ENCODE data around the gene STK38. TPM values are rescaled to one million over a fixed set of nuclear protein-coding genes. Genes with fewer than 3 reads are reported as not detected.
A peak's percentile ranks its signal among the peaks of the same experiment; 100 is the strongest.

STK38 gene
- total RNA-seq, 2 donors from 2014 or later: 16.1 to 17.6 TPM

DNA sequence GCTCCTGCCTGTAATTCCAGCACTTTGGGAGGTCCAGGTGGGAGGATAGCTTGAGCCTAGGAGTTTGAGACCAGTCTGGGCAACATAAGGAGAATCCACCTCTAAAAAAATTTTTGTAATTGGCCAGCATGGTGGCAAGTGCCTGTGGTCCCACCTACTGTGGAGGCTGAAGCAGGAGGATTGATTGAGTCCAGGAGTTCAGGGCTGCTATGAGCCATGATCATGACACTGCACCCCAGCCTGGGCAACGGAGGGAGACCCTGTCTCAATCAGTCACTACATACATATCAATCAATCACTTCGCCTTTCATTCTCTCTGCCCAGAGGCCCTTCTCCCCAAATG is 1.1 kb upstream of the STK38 start:
- no peak overlapping the region for H3K27ac ChIP-seq
- H3K36me3 ChIP-seq: no peaks in the 10 kb centered on the region
- no peaks in the 10 kb centered on the region for H3K9me3 ChIP-seq
- H3K4me1 ChIP-seq: peaks cover 0 to 35% of the 10 kb centered on the region in 2 donors
- TF ChIP-seq, protein P1, sequence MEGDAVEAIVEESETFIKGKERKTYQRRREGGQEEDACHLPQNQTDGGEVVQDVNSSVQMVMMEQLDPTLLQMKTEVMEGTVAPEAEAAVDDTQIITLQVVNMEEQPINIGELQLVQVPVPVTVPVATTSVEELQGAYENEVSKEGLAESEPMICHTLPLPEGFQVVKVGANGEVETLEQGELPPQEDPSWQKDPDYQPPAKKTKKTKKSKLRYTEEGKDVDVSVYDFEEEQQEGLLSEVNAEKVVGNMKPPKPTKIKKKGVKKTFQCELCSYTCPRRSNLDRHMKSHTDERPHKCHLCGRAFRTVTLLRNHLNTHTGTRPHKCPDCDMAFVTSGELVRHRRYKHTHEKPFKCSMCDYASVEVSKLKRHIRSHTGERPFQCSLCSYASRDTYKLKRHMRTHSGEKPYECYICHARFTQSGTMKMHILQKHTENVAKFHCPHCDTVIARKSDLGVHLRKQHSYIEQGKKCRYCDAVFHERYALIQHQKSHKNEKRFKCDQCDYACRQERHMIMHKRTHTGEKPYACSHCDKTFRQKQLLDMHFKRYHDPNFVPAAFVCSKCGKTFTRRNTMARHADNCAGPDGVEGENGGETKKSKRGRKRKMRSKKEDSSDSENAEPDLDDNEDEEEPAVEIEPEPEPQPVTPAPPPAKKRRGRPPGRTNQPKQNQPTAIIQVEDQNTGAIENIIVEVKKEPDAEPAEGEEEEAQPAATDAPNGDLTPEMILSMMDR (IDR thresholded peaks at IDR 0.05): no peak
- H3K4me3 ChIP-seq: no peak overlapping the region
- H3K27me3 ChIP-seq: no peaks in the 10 kb centered on the region
- no peak for DNase-seq (ENCODE audit: low spot score)

DNA sequence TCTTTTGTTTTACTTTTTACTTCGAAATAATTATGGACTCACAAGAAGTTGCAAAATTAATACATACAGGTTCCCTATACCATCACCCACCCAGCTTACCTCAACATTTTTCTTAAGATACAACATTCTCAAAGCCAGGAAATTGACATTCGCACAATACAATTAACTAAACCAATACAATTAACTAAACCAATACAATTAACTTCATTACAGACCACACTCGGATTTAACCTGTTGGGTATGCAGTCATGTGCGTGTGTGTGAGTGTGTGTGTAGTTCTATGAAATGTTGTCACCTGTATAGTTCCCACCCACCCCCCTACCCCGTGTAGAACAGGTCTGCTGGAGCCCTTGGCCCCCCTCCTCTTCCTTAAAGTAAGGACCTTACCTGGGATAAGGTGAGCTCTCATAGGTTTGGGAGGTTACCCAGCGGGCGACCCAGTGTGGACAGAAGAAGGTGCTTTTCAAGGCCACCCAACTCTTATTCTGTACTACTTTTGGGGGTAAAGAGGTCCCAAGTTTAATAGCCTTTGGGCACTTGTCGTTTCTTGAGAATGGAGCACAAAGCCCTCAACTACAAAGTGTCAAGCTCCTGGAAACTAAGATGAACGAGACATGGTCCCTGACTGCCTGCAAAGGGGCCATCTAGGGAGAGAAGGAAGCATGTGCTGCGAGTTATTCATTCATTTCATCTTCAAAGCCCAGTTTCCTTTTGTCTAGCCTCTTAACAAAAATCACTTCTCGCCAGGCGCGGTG is 544 bp upstream of the STK38 start:
- TF ChIP-seq, protein P1 (IDR thresholded peaks at IDR 0.05): no peak
- no peaks in the 10 kb centered on the region for H3K36me3 ChIP-seq
- H3K27me3 ChIP-seq: no peaks in the 10 kb centered on the region
- peak overlapping the region in 1 of 2 donors; percentile 79 for H3K4me3 ChIP-seq
- H3K9me3 ChIP-seq: no peaks in the 10 kb centered on the region
- peak overlapping the region; percentile 97 to 99 for H3K27ac ChIP-seq
- peaks cover 0 to 36% of the 10 kb centered on the region in 2 donors for H3K4me1 ChIP-seq
- DNase-seq (ENCODE audit: low spot score): no peak

DNA sequence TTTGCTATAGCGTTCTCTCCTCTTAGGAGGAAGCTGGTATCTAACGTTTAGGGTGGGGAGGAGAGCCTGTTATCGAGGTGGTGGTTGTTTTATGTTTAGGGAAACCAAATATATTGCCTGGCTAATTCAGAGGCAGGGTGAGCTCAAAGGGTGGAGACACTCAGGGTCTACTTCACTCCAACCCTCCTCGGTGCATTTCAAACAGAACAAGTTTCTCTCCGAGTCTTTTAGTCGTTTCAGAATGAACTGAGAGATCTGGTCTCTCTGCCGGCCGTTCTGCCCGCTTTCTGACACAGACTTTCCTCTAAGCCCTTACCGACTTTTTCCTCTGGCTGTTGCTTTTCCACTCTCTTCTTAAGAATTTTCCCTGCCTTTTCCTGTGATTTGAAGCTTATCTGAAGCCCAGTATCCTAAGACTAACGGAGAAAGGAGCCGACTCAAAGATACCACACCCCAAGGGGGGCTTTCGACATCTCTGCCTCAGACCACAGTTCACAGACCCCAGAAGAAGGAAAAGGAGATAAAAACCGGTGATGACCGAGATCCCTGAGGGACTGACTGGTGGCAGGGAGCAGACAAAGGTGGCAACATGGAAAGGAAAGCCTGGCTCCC is 865 bp downstream of the STK38 start:
- peak overlapping the region; percentile 79 to 90 for H3K4me3 ChIP-seq
- peak overlapping the region; percentile 97 to 99 for H3K27ac ChIP-seq
- H3K4me1 ChIP-seq: peaks cover 0 to 36% of the 10 kb centered on the region in 2 donors
- H3K36me3 ChIP-seq: no peaks in the 10 kb centered on the region
- H3K9me3 ChIP-seq: no peaks in the 10 kb centered on the region
- DNase-seq (ENCODE audit: low spot score): no peak
- TF ChIP-seq, protein P1 (IDR thresholded peaks at IDR 0.05): no peak
- no peaks in the 10 kb centered on the region for H3K27me3 ChIP-seq

DNA sequence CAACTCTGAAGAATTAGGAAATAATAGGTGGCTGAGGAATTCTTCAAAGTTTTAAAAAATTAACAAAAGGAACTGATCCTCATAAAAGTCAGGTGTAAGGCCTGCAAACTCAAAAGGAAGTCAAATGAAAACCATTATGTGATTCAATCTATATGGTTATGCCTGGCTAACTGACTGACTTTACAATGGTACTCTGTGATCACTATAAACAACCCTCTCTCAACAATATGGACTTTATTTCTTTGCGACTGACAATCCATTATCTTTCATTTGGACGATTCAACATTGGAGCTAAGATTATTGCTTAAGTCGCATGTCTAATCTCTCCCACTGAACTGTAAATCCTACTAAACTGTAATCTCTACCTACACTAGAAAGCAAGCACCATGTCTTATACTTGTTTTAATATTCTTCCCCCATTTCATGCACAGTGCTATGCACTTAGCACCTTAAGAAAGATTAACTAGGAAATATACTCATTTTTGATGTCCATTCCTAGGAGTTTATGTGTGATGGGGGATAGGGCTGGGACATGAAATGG is 1.4 kb downstream of the STK38 start:
- Histone ChIP-seq H3K9me3 (no peaks in the 10 kb centered on the region), H3K4me3 (peak overlapping the region; percentile 79 to 90), H3K4me1 (peaks cover 0 to 36% of the 10 kb centered on the region in 2 donors), H3K27me3 (no peaks in the 10 kb centered on the region), H3K27ac (peak overlapping the region; percentile 97 to 99), H3K36me3 (no peaks in the 10 kb centered on the region)
- TF ChIP-seq, protein P1 (IDR thresholded peaks at IDR 0.05): no peak
- DNase-seq (ENCODE audit: low spot score): no peak

DNA sequence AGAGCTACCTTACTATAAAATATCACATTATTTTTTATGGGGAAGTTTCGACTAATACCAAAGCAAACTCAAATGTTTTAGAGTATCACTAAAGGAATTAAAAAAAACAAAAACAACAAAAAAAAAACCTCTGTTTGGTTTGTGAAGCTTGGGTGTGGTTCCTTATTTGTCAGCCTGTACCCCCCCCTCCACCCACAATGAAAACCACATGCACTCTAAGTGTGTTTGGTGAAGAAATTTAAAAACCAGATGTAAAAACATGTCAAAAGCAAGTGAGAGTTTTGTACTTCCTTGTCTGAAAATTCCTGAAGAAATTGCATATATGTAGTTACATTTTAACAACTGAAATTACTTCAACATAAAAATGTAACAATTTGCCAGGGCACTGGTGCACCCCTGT is 3.1 kb downstream of the STK38 start:
- peaks cover 0 to 40% of the 10 kb centered on the region in 2 donors for H3K4me1 ChIP-seq
- H3K27me3 ChIP-seq: no peaks in the 10 kb centered on the region
- H3K36me3 ChIP-seq: peaks cover under 1% of the 10 kb centered on the region
- H3K27ac ChIP-seq: peak overlapping the region; percentile 97 to 99
- no peaks in the 10 kb centered on the region for H3K9me3 ChIP-seq
- TF ChIP-seq, protein P1 (IDR thresholded peaks at IDR 0.05): no peak
- DNase-seq (ENCODE audit: low spot score): no peak
- no peak overlapping the region for H3K4me3 ChIP-seq
